H9 (cell line): Measurements from ENCODE around the gene STARD3. TPM values are rescaled to one million over a fixed set of nuclear protein-coding genes. Genes with fewer than 3 reads are reported as not detected.

Experiments
- DNase-seq: peaks from one replicate; pipeline ENCODE4 v3.0.0-alpha.2; 2017
- H2AFZ ChIP-seq: one replicate; pipeline ENCODE4 v1.6.1; 2013; ENCODE audit warnings: mild to moderate bottlenecking, low read length, control low read depth, moderate library complexity
- H2AK5ac ChIP-seq: 2 replicates; pipeline ENCODE4 v1.6.1; 2013; ENCODE audit warnings: low read length, control low read depth, mixed read lengths; ENCODE audit not compliant: insufficient read length
- H2BK120ac ChIP-seq: one replicate; pipeline ENCODE4 v1.6.1; 2013; ENCODE audit warnings: low read depth, mild to moderate bottlenecking, low read length, control low read depth, inconsistent platforms; ENCODE audit not compliant: poor library complexity, severe bottlenecking
- H2BK12ac ChIP-seq: 2 replicates; pipeline ENCODE4 v1.6.1; 2013; ENCODE audit warnings: low read length, control low read depth, mixed read lengths, low read depth; ENCODE audit not compliant: insufficient read length
- H2BK15ac ChIP-seq: 2 replicates; pipeline ENCODE4 v1.6.1; 2013; ENCODE audit warnings: low read depth, low read length, control low read depth
- H2BK20ac ChIP-seq: one replicate; pipeline ENCODE4 v1.6.1; 2013; ENCODE audit warnings: low read depth, mild to moderate bottlenecking, low read length, control low read depth, inconsistent platforms; ENCODE audit not compliant: poor library complexity, severe bottlenecking
- H2BK5ac ChIP-seq: 2 replicates; pipeline ENCODE4 v1.6.1; 2013; ENCODE audit warnings: low read length, control low read depth, mixed read lengths; ENCODE audit not compliant: insufficient read length
- H3K14ac ChIP-seq: 2 replicates; pipeline ENCODE4 v1.6.1; 2013; ENCODE audit warnings: low read length, control low read depth; ENCODE audit not compliant: insufficient read depth
- H3K18ac ChIP-seq: 2 replicates; pipeline ENCODE4 v1.6.1; 2013; ENCODE audit warnings: low read depth, mild to moderate bottlenecking, mixed read lengths, low read length, control low read depth; ENCODE audit not compliant: insufficient read length
- H3K23ac ChIP-seq: 2 replicates; pipeline ENCODE4 v1.6.1; 2013; ENCODE audit warnings: low read length, control low read depth, mixed read lengths, low read depth; ENCODE audit not compliant: insufficient read length
- H3K23me2 ChIP-seq: 2 replicates; pipeline ENCODE4 v1.6.1; 2013; ENCODE audit warnings: low read depth, mild to moderate bottlenecking, mixed read lengths, low read length, control low read depth; ENCODE audit not compliant: insufficient read length, poor library complexity, severe bottlenecking
- H3K27ac ChIP-seq: 2 replicates; pipeline ENCODE4 v1.5.1; 2013; ENCODE audit warnings: low read length, control low read depth, mixed read lengths, low read depth; ENCODE audit not compliant: insufficient read length
- H3K27me3 ChIP-seq: 2 replicates; pipeline ENCODE4 v1.6.1; 2013; ENCODE audit warnings: low read length, control low read depth, inconsistent platforms; ENCODE audit not compliant: insufficient read depth
- H3K4ac ChIP-seq: 2 replicates; pipeline ENCODE4 v1.6.1; 2013; ENCODE audit warnings: low read depth, mild to moderate bottlenecking, control low read depth, inconsistent platforms, low read length, moderate library complexity
- H3K4me1 ChIP-seq: 2 replicates; pipeline ENCODE4 v1.6.1; 2013; ENCODE audit warnings: low read length, control low read depth, inconsistent platforms; ENCODE audit not compliant: insufficient read depth
- H3K4me2 ChIP-seq: 2 replicates; pipeline ENCODE4 v1.6.1; 2013; ENCODE audit warnings: low read length, control low read depth, mixed read lengths; ENCODE audit not compliant: insufficient read length, insufficient read depth
- H3K56ac ChIP-seq: 2 replicates; pipeline ENCODE4 v1.6.1; 2013; ENCODE audit warnings: low read depth, mild to moderate bottlenecking, mixed read lengths, low read length, control low read depth; ENCODE audit not compliant: insufficient read length
- H3K79me1 ChIP-seq: 2 replicates; pipeline ENCODE4 v1.6.1; 2013; ENCODE audit warnings: low read depth, mild to moderate bottlenecking, moderate library complexity, low read length, control low read depth, inconsistent platforms; ENCODE audit not compliant: insufficient read depth, poor library complexity, severe bottlenecking
- H3K79me2 ChIP-seq: 2 replicates; pipeline ENCODE4 v1.6.1; 2013; ENCODE audit warnings: low read length, control low read depth, inconsistent platforms; ENCODE audit not compliant: insufficient read depth
- H3K9ac ChIP-seq: 2 replicates; pipeline ENCODE4 v1.6.1; 2013; ENCODE audit warnings: low read length, control low read depth, mixed read lengths; ENCODE audit not compliant: insufficient read length; ENCODE audit errors: extremely low read depth
- H3K9me3 ChIP-seq: one replicate; pipeline ENCODE4 v1.6.1; 2013; ENCODE audit warnings: low read depth, low read length, inconsistent platforms; ENCODE audit not compliant: control insufficient read depth
- H3T11ph ChIP-seq: one replicate; pipeline ENCODE4 v1.6.1; 2013; ENCODE audit warnings: mild to moderate bottlenecking, low read length, control low read depth, inconsistent platforms
- H4K20me1 ChIP-seq: one replicate; pipeline ENCODE4 v1.6.1; 2013; ENCODE audit not compliant: control insufficient read depth, insufficient read length, insufficient read depth
- H4K5ac ChIP-seq: 2 replicates; pipeline ENCODE4 v1.6.1; 2013; ENCODE audit warnings: low read depth, mild to moderate bottlenecking, mixed read lengths, low read length, control low read depth; ENCODE audit not compliant: insufficient read length
- H4K8ac ChIP-seq: replicated peaks from 2 replicates; pipeline ENCODE4 v1.6.1; 2013; ENCODE audit warnings: low read length, control low read depth, mixed read lengths, low read depth; ENCODE audit not compliant: insufficient read length
- H4K91ac ChIP-seq: 2 replicates; pipeline ENCODE4 v1.6.1; 2013; ENCODE audit warnings: low read depth, mild to moderate bottlenecking, moderate library complexity, mixed read lengths, low read length, control low read depth; ENCODE audit not compliant: insufficient read length
- H3K27ac Mint-ChIP-seq, 3 experiments: 2 replicates in 2 of 3; 3 replicates in 1 of 3; pipeline ENCODE4 v1.8.0; 2020 to 2021; ENCODE audit warnings: mixed read lengths in 3 of 3, mild to moderate bottlenecking in 1 of 3, moderate library complexity in 1 of 3
- H3K27me3 Mint-ChIP-seq: 2 replicates; pipeline ENCODE4 v1.8.0; 2021; ENCODE audit warnings: low read depth, mild to moderate bottlenecking, moderate library complexity, mixed read lengths
- H3K36me3 Mint-ChIP-seq, 3 experiments: 2 replicates in 2 of 3; 3 replicates in 1 of 3; pipeline ENCODE4 v1.8.0; 2020 to 2021; ENCODE audit warnings: low read depth in 3 of 3, mixed read lengths in 3 of 3; ENCODE audit not compliant: insufficient read depth in 1 of 3
- H3K4me1 Mint-ChIP-seq, 2 experiments: 2 replicates each; pipeline ENCODE4 v1.8.0; 2020; ENCODE audit warnings: mixed read lengths in 2 of 2
- H3K4me3 Mint-ChIP-seq, 2 experiments: 2 replicates in 1 of 2; 3 replicates in 1 of 2; pipeline ENCODE4 v1.8.0; 2020 to 2021; ENCODE audit warnings: mild to moderate bottlenecking in 2 of 2, mixed read lengths in 2 of 2, moderate library complexity in 1 of 2
- H3K9me3 Mint-ChIP-seq, 2 experiments: 2 replicates in 1 of 2; 3 replicates in 1 of 2; pipeline ENCODE4 v1.8.0; 2020; ENCODE audit warnings: mild to moderate bottlenecking in 2 of 2, mixed read lengths in 2 of 2, moderate library complexity in 1 of 2
- CTCF ChIP-seq: fragments of 200-600 bp; sonication (generic); conservative IDR thresholded peaks from 3 replicates; pipeline ENCODE4 v1.8.0; 2021; ENCODE audit warnings: antibody characterized with exemption, mild to moderate bottlenecking
- WGBS: extraction: QIAGEN DNeasy Blood & Tissue Kit; methylation state at CpG from one replicate; pipeline ENCODE4 v1.1.7; 2013; ENCODE audit warnings: missing lambda C conversion rate, low lambda C conversion rate, mixed read lengths; ENCODE audit not compliant: insufficient read length; ENCODE audit errors: extremely low coverage; 5-methylcytosine and 5-hydroxymethylcytosine counted together
- total RNA-seq: library from RNA; stranded (reverse); gene quantifications from 2 replicates; pipeline ENCODE4 v1.2.1, GENCODE V29; 2021

The STARD3 gene
- total RNA-seq, 1 experiment from 2014 or later = 51.3 TPM

DNA sequence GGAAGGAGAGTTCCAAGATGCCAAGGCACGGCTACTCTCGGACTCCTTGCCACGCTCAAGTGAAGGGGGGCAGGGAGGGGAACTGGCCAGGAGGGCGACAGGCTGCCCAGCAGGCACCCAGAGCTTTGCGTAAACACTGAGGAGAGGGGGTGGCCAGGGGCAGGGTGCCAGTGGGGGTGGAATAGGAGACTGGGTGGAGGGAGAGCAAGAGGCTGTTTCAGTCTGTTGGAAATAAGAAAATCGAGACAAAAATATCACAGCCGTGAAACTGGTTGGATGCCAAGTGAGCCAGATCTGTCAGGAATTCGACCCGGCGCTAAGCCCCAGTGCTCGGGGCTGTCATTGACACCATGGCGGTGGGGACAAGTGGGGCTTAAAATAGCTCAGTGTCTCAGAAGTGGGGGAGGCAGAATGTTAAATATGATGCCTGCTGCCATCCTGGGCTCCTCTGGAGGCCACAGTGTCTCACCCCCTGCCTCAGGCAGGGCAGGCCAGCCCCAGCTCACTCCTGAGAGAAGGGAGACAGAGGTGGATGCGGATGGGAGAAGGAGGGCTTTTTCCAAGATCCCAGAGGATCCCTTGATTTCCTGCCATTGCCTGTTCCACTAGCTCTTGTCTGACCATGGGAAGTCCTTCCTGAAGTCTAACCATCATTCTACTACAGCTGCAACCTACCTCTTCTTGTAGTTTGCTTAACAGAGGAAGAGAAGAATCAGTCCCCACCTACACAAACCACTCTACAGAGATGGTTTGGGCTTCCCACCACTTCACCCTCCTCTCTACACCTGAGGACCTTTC lies 40.8 kb downstream of the STARD3 start:
- Histone ChIP-seq H3K4ac (no peak overlapping the region), H3T11ph (no peak overlapping the region), H4K20me1 (no peaks in the 10 kb centered on the region), H2BK20ac (no peak overlapping the region), H2AFZ (no peak overlapping the region), H3K23ac (no peak overlapping the region), H2BK120ac (no peak overlapping the region), H2AK5ac (no peak overlapping the region), H3K79me1 (no peaks in the 10 kb centered on the region), H3K79me2 (no peaks in the 10 kb centered on the region), H4K8ac (no peak overlapping the region), H3K56ac (no peak overlapping the region), H2BK15ac (no peak overlapping the region), H3K4me1 (no peaks in the 10 kb centered on the region), H3K27ac (no peak overlapping the region), H3K18ac (no peak overlapping the region), H4K5ac (no peak overlapping the region), H4K91ac (no peak overlapping the region), H3K14ac (no peak overlapping the region), H2BK5ac (no peak overlapping the region), H3K4me2 (no peak overlapping the region), H3K9me3 (no peaks in the 10 kb centered on the region), H3K9ac (no peak overlapping the region), H3K27me3 (no peaks in the 10 kb centered on the region), H3K23me2 (no peaks in the 10 kb centered on the region), H2BK12ac (no peak overlapping the region)
- no peaks in the 10 kb centered on the region for H3K9me3 Mint-ChIP-seq
- peaks cover 26 to 28% of the 10 kb centered on the region in 2 experiments for H3K4me1 Mint-ChIP-seq
- peak overlapping the region in 2 of 3 experiments; percentile 48 to 79; a peak in 3 of 7 replicates for H3K27ac Mint-ChIP-seq
- H3K27me3 Mint-ChIP-seq = peaks cover 5% of the 10 kb centered on the region
- H3K36me3 Mint-ChIP-seq = peaks cover 3 to 18% (median 8%) of the 10 kb centered on the region in 3 experiments; a peak in 6 of 7 replicates
- no peak overlapping the region; a peak in 1 of 5 replicates for H3K4me3 Mint-ChIP-seq
- WGBS = no CpG with 5 or more reads among the region's 13 CpGs
- no peak for TF ChIP-seq CTCF
- no peak for DNase-seq
